Vagina (tissue), 2 donors: ENCODE data around the gene ZNF30. TPM values are rescaled to one million over a fixed set of nuclear protein-coding genes. Genes with fewer than 3 reads are reported as not detected.
"Not testable (repeated sequence)": the region's sequence is repeated elsewhere in the genome, so short reads cannot be mapped to it uniquely, and the experiment has no call there.

Experiments used
- DNase-seq, 2 donors: peaks; one replicate each; pipeline ENCODE4 v3.0.0-alpha.2; 2017; ENCODE audit errors: extremely low spot score in 2 of 2
- H3K27ac ChIP-seq: fragments of 200-600 bp; sonication (generic); one replicate; pipeline ENCODE4 v1.5.1; 2019
- H3K27me3 ChIP-seq: fragments of 200-600 bp; sonication (generic); one replicate; pipeline ENCODE4 v1.5.1; 2019
- H3K36me3 ChIP-seq, 2 donors: fragments of 200-600 bp; sonication (generic); one replicate each; pipeline ENCODE4 v1.5.1; 2017 to 2019
- H3K4me1 ChIP-seq: fragments of 200-600 bp; sonication (generic); one replicate; pipeline ENCODE4 v1.5.1; 2019
- H3K4me3 ChIP-seq, 2 donors: fragments of 200-600 bp; sonication (generic); 1 replicate in 1 of 2; 2 replicates in 1 of 2; pipeline ENCODE4 v1.5.1; 2016 to 2019
- H3K9me3 ChIP-seq: fragments of 200-600 bp; sonication (generic); one replicate; pipeline ENCODE4 v1.5.1; 2019
- CTCF ChIP-seq, 3 experiments: fragments of 450-650 bp in 2 of 3; fragments of 200-600 bp in 1 of 3; sonication (generic) in 1 of 3; IDR thresholded peaks; one replicate each; pipeline ENCODE4 v1.5.1; 2017 to 2019; ENCODE audit warnings: antibody characterized with exemption in 3 of 3, mild to moderate bottlenecking in 2 of 3, moderate library complexity in 2 of 3
- POLR2A ChIP-seq, 2 donors: fragments of 450-650 bp; IDR thresholded peaks; one replicate each; pipeline ENCODE4 v1.6.1; 2017; ENCODE audit warnings: antibody characterized with exemption in 2 of 2, mild to moderate bottlenecking in 2 of 2, moderate library complexity in 2 of 2
- POLR2AphosphoS5 ChIP-seq, 2 donors: sonication (generic); formaldehyde crosslinking; IDR thresholded peaks; one replicate each; pipeline ENCODE4 v1.9.0; 2017; ENCODE audit warnings: antibody characterized with exemption in 2 of 2, mild to moderate bottlenecking in 2 of 2, low read depth in 1 of 2; ENCODE audit not compliant: insufficient read depth in 1 of 2
- intact Hi-C: fragments of 100-400 bp; cut with DNase I; formaldehyde crosslinking; loops from one replicate; pipeline ENCODE4 v1.15.1; 2023
- total RNA-seq: library from RNA; depleted of rRNA; stranded (reverse); fragments of >200 nt; gene quantifications from one replicate; pipeline ENCODE4 v1.2.3, GENCODE V29; 2016

ZNF30 gene
- total RNA-seq, 1 donor from 2014 or later = 2.5 TPM

DNA sequence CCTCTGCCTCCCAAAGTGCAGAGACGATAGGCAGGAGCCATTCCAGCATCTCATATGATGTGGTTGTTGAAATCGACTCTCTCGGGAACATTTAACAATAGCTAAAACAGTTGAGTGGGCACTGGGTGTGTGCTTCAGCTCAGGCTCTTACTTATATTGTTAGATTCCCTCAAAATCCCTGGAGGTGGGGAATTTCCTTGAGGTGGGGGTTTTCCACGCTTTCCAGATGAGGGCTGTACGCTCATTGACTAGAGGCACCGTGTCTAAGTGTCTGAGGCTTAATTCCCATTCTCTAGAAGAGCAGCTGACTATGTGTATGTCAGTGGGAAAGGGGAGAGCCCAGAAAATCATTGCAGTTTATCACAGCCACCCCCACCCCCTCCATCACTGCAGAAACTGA is 62.6 kb downstream of the ZNF30 start:
- H3K4me1 ChIP-seq = peaks cover 4% of the 10 kb centered on the region
- no peak for TF ChIP-seq CTCF (IDR thresholded peaks at IDR 0.05)
- TF ChIP-seq POLR2AphosphoS5 (IDR thresholded peaks at IDR 0.05; ENCODE audit: insufficient read depth in 1 of 2, low read depth in 1 of 2) = no peak
- TF ChIP-seq POLR2A (IDR thresholded peaks at IDR 0.05) = no peak
- DNase-seq = no peak
- no peaks in the 10 kb centered on the region for H3K36me3 ChIP-seq
- intact Hi-C loops = no loop called here
- no peak overlapping the region for H3K4me3 ChIP-seq
- H3K27me3 ChIP-seq = no peaks in the 10 kb centered on the region
- no peaks in the 10 kb centered on the region for H3K9me3 ChIP-seq
- H3K27ac ChIP-seq = no peak overlapping the region

- Histone ChIP-seq H3K9me3 (no peaks in the 10 kb centered on the region), H3K36me3 (no peaks in the 10 kb centered on the region), H3K27ac (no peak overlapping the region), H3K4me3 (no peak overlapping the region), H3K4me1 (no peaks in the 10 kb centered on the region), H3K27me3 (no peaks in the 10 kb centered on the region)
- intact Hi-C loops = no loop called here
- no peak for TF ChIP-seq POLR2AphosphoS5 (IDR thresholded peaks at IDR 0.05; ENCODE audit: insufficient read depth in 1 of 2, low read depth in 1 of 2)
- TF ChIP-seq CTCF (IDR thresholded peaks at IDR 0.05) = no peak
- no peak for TF ChIP-seq POLR2A (IDR thresholded peaks at IDR 0.05)
- DNase-seq = no peak
Observed at GRCh38 chr19:34990578-34991192, 64.0 kb downstream of the ZNF30 start.

GRCh38 chr19:34991542-34992333 is 65.0 kb downstream of the ZNF30 start:
- Histone ChIP-seq H3K27me3 (no peaks in the 10 kb centered on the region), H3K4me3 (no peak overlapping the region), H3K4me1 (no peaks in the 10 kb centered on the region), H3K36me3 (no peaks in the 10 kb centered on the region), H3K9me3 (no peaks in the 10 kb centered on the region), H3K27ac (no peak overlapping the region)
- DNase-seq = no peak
- TF ChIP-seq POLR2AphosphoS5 (IDR thresholded peaks at IDR 0.05; ENCODE audit: insufficient read depth in 1 of 2, low read depth in 1 of 2) (no peak), CTCF (IDR thresholded peaks at IDR 0.05) (no peak), POLR2A (IDR thresholded peaks at IDR 0.05) (no peak)
- intact Hi-C loops = no loop called here

GRCh38 chr19:34992582-34992981 is 65.9 kb downstream of the ZNF30 start:
- H3K9me3 ChIP-seq, H3K27me3 ChIP-seq, H3K36me3 ChIP-seq, H3K27ac ChIP-seq, intact Hi-C loops, H3K4me1 ChIP-seq, DNase-seq, H3K4me3 ChIP-seq: not testable (repeated sequence)

DNA sequence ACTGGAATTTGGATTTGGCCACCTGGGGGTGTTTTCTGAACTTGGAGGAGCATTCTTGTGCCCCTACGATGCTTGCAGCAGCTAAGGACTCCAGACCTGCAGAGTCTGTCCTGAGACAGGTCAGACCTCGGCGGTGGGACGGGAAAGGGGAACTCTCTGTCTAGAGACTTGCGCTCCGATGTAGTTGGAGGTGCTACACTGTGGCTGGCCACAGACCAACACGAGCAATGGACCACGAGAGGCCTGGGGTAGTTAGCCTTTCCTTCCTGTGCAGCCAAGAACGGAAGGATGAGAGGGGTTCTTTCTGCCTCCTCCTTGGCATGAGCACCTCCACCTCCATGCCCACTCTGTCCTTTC is 67.6 kb downstream of the ZNF30 start:
- no peak overlapping the region for H3K27ac ChIP-seq
- no peaks in the 10 kb centered on the region for H3K9me3 ChIP-seq
- H3K4me1 ChIP-seq = peaks cover 11% of the 10 kb centered on the region
- H3K36me3 ChIP-seq = no peaks in the 10 kb centered on the region
- no peak for DNase-seq
- no peak overlapping the region for H3K4me3 ChIP-seq
- intact Hi-C loops = no loop called here
- H3K27me3 ChIP-seq = no peaks in the 10 kb centered on the region
- no peak for TF ChIP-seq POLR2A (IDR thresholded peaks at IDR 0.05)
- TF ChIP-seq POLR2AphosphoS5 (IDR thresholded peaks at IDR 0.05; ENCODE audit: insufficient read depth in 1 of 2, low read depth in 1 of 2) = no peak
- TF ChIP-seq CTCF (IDR thresholded peaks at IDR 0.05) = no peak

Other genes with a start within 250 kb of the ZNF30 start
- gene SCGB2B2, start 249.7 kb upstream of the ZNF30 start, total RNA-seq = 0.49 TPM
- 17.2 TPM for gene ZNF302, start 249.2 kb upstream of the ZNF30 start, total RNA-seq
- 25.5 TPM for gene ZNF181, start 192.7 kb upstream of the ZNF30 start, total RNA-seq
- gene ZNF599, start 153.7 kb upstream of the ZNF30 start, total RNA-seq = 5.9 TPM
- gene ZNF792, start 37.3 kb downstream of the ZNF30 start, total RNA-seq = 4.2 TPM
- gene GRAMD1A, start 73.4 kb downstream of the ZNF30 start, total RNA-seq = 61.9 TPM
- gene SCN1B, start 103.6 kb downstream of the ZNF30 start, total RNA-seq = 8.6 TPM
- gene HPN, start 114.8 kb downstream of the ZNF30 start, total RNA-seq = not detected
- 788 TPM for gene FXYD3, start 188.9 kb downstream of the ZNF30 start, total RNA-seq
- gene LGI4, start 208.2 kb downstream of the ZNF30 start, total RNA-seq = 32.9 TPM
- gene FXYD1, start 211.9 kb downstream of the ZNF30 start, total RNA-seq = 135 TPM
- gene FXYD7, start 216.4 kb downstream of the ZNF30 start, total RNA-seq = 3.4 TPM
- gene FXYD5, start 227.8 kb downstream of the ZNF30 start, total RNA-seq = 144 TPM